Measurements from ENCODE around the gene NABP2. TPM values are rescaled to one million over a fixed set of nuclear protein-coding genes. Genes with fewer than 3 reads are reported as not detected.

Gene NABP2
- total and polyA plus RNA-seq, 2 donors (not counting 1 experiment from before 2014, with no cell fraction given) = 29.2 to 39.7 TPM

DNA sequence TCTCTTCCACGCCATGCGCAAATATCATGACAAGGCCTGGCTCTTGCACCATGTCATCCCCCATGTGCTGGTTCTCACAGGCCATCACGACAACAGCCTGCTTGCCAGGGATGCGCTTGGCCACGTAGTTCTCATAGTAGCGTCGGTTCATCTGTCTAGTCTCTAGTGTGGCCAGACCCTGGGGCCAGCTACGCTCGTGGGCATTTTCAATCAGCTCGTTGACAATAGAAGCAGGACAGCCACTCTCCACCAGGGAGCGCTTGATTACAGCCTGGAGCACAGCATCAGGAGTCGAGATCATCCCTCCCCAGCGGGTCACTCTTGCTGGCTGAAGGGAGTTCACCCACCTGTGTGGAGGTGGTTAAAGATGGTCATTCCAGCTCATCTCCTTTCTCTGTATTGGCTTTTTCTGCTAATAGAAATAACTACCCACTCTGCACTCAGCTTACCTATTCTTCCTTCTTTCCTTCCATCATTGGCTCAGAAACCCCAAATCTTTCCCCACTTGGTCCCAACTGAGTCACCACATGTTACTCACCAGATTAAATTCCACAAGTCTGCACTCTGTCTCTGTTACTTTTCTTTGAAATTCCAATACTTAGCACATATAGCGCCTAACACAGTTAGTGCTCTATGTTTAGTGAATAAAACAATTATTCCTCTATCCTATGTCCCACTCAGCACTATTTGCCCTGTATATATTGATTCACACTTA is 17.5 kb upstream of the NABP2 start:
- Histone ChIP-seq H4K20me1 (ENCODE audit: control insufficient read depth, extremely low read depth, insufficient read depth, low read length) (no peaks in the 10 kb centered on the region), H3K9me3 (ENCODE audit: control insufficient read depth, insufficient read depth, low read depth, low read length) (no peaks in the 10 kb centered on the region), H3K79me2 (ENCODE audit: control insufficient read depth, insufficient read depth, low read length) (no peaks in the 10 kb centered on the region), H3K4me1 (ENCODE audit: control insufficient read depth, extremely low read depth, insufficient read depth, low read length) (peaks cover 7% of the 10 kb centered on the region), H3K36me3 (ENCODE audit: control insufficient read depth, insufficient read depth, low read length) (peaks cover 28% of the 10 kb centered on the region), H3K4me2 (ENCODE audit: extremely low read depth, insufficient read depth, low read length) (no peak overlapping the region), H3K9ac (ENCODE audit: insufficient read depth, low read length) (no peak overlapping the region), H3K4me3 (replicated peaks in 1 of 4; ENCODE audit: control extremely low read depth in 1 of 4, insufficient read depth in 1 of 4, low read depth in 3 of 4, low read length in 4 of 4) (no peak overlapping the region), H2AFZ (ENCODE audit: low read length) (no peak overlapping the region), H3K27ac (ENCODE audit: insufficient read depth, low read length) (peak overlapping the region; percentile 47), H3K27me3 (ENCODE audit: control insufficient read depth, insufficient read depth, low read length) (no peaks in the 10 kb centered on the region)
- peak; percentile 54 to 55 for DNase-seq (ENCODE audit: low read depth in 2 of 2)
- TF ChIP-seq EZH2 (IDR thresholded peaks at IDR 0.05; ENCODE audit: low read length, missing control alignments) = no peak
- TF ChIP-seq, protein P1, sequence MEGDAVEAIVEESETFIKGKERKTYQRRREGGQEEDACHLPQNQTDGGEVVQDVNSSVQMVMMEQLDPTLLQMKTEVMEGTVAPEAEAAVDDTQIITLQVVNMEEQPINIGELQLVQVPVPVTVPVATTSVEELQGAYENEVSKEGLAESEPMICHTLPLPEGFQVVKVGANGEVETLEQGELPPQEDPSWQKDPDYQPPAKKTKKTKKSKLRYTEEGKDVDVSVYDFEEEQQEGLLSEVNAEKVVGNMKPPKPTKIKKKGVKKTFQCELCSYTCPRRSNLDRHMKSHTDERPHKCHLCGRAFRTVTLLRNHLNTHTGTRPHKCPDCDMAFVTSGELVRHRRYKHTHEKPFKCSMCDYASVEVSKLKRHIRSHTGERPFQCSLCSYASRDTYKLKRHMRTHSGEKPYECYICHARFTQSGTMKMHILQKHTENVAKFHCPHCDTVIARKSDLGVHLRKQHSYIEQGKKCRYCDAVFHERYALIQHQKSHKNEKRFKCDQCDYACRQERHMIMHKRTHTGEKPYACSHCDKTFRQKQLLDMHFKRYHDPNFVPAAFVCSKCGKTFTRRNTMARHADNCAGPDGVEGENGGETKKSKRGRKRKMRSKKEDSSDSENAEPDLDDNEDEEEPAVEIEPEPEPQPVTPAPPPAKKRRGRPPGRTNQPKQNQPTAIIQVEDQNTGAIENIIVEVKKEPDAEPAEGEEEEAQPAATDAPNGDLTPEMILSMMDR (conservative IDR thresholded peaks at IDR 0.05 in 1 of 2, IDR thresholded peaks at IDR 0.05 in 1 of 2; ENCODE audit: low read depth in 1 of 2, low read length in 2 of 2) = peak; percentile 55 to 73

DNA sequence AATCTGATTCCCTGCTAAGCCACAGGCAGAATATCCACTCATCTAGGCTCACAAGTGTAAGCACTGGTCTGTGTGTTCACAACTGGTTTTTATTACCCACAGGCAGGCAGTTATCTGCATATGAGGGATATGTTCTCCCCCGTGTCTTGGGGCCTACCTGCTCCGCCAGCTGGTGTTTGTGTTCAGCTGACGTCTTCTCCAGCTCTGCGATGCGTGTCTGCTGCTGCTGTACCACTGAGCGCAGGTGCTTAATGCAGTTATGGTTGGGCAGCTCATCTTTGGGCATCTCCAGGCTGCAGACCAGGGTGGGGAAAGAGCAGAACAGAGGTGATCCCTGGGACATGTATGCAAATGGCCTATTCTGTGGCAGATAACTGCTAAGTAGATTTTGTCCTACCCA is 16.1 kb upstream of the NABP2 start:
- Histone ChIP-seq H2AFZ (ENCODE audit: low read length) (no peak overlapping the region), H3K4me3 (replicated peaks in 1 of 4; ENCODE audit: control extremely low read depth in 1 of 4, insufficient read depth in 1 of 4, low read depth in 3 of 4, low read length in 4 of 4) (no peak overlapping the region), H3K36me3 (ENCODE audit: control insufficient read depth, insufficient read depth, low read length) (peaks cover 31% of the 10 kb centered on the region), H3K79me2 (ENCODE audit: control insufficient read depth, insufficient read depth, low read length) (no peaks in the 10 kb centered on the region), H3K9ac (ENCODE audit: insufficient read depth, low read length) (no peak overlapping the region), H3K27me3 (ENCODE audit: control insufficient read depth, insufficient read depth, low read length) (no peaks in the 10 kb centered on the region), H3K27ac (ENCODE audit: insufficient read depth, low read length) (no peak overlapping the region), H3K4me2 (ENCODE audit: extremely low read depth, insufficient read depth, low read length) (no peak overlapping the region), H3K9me3 (ENCODE audit: control insufficient read depth, insufficient read depth, low read depth, low read length) (no peaks in the 10 kb centered on the region), H4K20me1 (ENCODE audit: control insufficient read depth, extremely low read depth, insufficient read depth, low read length) (no peaks in the 10 kb centered on the region), H3K4me1 (ENCODE audit: control insufficient read depth, extremely low read depth, insufficient read depth, low read length) (peaks cover 7% of the 10 kb centered on the region)
- DNase-seq (ENCODE audit: low read depth in 2 of 2) = no peak
- TF ChIP-seq EZH2 (IDR thresholded peaks at IDR 0.05; ENCODE audit: low read length, missing control alignments) = no peak
- TF ChIP-seq, protein P1 (conservative IDR thresholded peaks at IDR 0.05 in 1 of 2, IDR thresholded peaks at IDR 0.05 in 1 of 2; ENCODE audit: low read depth in 1 of 2, low read length in 2 of 2) = no peak

DNA sequence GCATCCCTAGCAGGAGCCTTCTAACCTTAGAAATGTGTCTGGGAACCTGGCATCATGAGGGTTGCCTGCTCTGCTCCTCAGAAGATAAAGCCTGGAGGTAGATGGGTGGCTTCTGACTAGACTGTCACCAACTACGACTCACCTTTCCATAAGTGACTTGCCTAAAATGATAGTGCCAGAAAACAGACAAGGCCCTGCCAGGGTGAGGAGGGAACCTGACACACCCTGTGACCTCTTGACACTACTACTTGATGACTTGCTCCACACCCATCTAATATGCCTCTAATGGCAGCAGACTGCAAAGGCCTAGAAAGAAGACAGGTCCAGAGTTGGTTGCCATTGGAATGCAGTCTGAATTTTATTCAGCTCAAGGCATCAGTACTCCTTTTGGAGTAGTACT is 11.8 kb upstream of the NABP2 start:
- Histone ChIP-seq H4K20me1 (ENCODE audit: control insufficient read depth, extremely low read depth, insufficient read depth, low read length) (no peaks in the 10 kb centered on the region), H2AFZ (ENCODE audit: low read length) (no peak overlapping the region), H3K4me3 (replicated peaks in 1 of 4; ENCODE audit: control extremely low read depth in 1 of 4, insufficient read depth in 1 of 4, low read depth in 3 of 4, low read length in 4 of 4) (no peak overlapping the region), H3K79me2 (ENCODE audit: control insufficient read depth, insufficient read depth, low read length) (peaks cover 10% of the 10 kb centered on the region), H3K9ac (ENCODE audit: insufficient read depth, low read length) (no peak overlapping the region), H3K4me2 (ENCODE audit: extremely low read depth, insufficient read depth, low read length) (no peak overlapping the region), H3K9me3 (ENCODE audit: control insufficient read depth, insufficient read depth, low read depth, low read length) (no peaks in the 10 kb centered on the region), H3K4me1 (ENCODE audit: control insufficient read depth, extremely low read depth, insufficient read depth, low read length) (peaks cover 3% of the 10 kb centered on the region), H3K36me3 (ENCODE audit: control insufficient read depth, insufficient read depth, low read length) (peaks cover 25% of the 10 kb centered on the region), H3K27ac (ENCODE audit: insufficient read depth, low read length) (no peak overlapping the region), H3K27me3 (ENCODE audit: control insufficient read depth, insufficient read depth, low read length) (no peaks in the 10 kb centered on the region)
- TF ChIP-seq, protein P1 (conservative IDR thresholded peaks at IDR 0.05 in 1 of 2, IDR thresholded peaks at IDR 0.05 in 1 of 2; ENCODE audit: low read depth in 1 of 2, low read length in 2 of 2) = no peak
- no peak for TF ChIP-seq EZH2 (IDR thresholded peaks at IDR 0.05; ENCODE audit: low read length, missing control alignments)
- DNase-seq (ENCODE audit: low read depth in 2 of 2) = no peak
